H54 (cell line): ENCODE measurements around the gene ELF1.

Source experiments
- DNase-seq: peaks from one replicate; pipeline ENCODE4 v3.0.0; 2011; ENCODE audit warnings: low spot score, mixed read lengths; ENCODE audit not compliant: insufficient read length
- FAIRE-seq: peaks from 3 replicates; lab custom pipeline; 2011; peaks lifted over from hg19 to GRCh38; lab: Jason Lieb, UNC
- POLR2A ChIP-seq: IDR thresholded peaks from 2 replicates; pipeline ENCODE4 v1.6.1; 2011; ENCODE audit warnings: low read depth, mild to moderate bottlenecking, low read length

The ELF1 gene

DNA sequence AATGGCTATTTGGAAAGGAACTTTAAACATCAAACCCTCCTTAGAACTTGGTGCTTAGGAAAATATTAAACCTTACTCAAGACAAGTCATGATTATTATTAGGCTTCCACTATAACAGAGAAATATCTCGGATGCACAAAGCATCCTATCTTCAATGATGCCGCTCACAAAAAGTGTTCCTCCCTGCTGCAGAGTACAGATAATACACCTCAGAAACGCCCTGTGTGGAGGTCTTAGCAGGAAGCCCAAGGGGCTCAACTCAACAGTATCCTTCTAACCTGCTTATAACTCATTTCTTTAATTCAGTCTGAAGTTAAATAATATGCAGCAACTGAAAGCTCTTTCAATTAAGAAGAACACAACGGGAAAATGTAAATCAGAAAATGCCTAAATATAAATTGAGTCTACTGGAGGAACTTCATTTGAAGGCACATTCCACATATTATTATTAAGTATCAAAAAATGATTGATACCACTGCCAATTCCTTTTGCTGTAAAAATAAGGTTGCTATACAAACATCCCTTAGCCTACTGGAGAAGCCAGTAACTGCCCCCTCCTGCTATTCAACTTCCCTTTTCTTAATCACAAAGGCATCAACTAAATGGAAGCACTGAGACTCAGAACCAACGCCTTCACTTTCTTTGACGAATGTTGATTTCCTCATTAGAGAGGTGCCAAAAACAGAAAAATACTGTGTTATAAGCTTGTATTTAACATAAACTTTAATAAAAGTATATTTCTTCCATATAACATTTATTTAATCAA, 12.0 kb downstream of the ELF1 start:
- DNase-seq (no peak), FAIRE-seq (no peak)

DNA sequence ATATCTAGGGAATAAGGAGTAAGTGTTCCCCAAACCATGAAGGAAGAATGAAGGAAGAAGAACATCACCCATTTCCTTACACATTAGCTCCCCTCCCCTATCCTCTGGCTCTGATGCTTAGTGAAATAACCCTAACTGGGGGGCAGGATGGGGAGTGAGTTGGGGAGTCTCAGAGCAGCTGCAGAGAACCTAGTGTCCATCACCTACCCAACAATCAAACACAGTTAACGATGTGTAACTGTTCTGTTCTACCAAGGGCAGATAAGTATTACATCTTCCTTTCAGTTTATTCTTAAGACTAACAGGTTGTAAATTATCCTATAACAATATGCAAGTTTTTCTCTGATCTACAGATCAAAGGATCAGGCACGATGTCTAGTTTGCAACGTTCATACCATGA, 12.8 kb downstream of the ELF1 start:
- DNase-seq (no peak), FAIRE-seq (no peak)
- TF ChIP-seq POLR2A = no peak

More for the DNA sequence above, 12.0 kb downstream of the ELF1 start:
- no peak for TF ChIP-seq POLR2A

- TF ChIP-seq POLR2A = no peak
- FAIRE-seq = no peak
- no peak for DNase-seq
These were observed 13.4 kb downstream of the ELF1 start for GRCh38 chr13:41005704-41006103.

DNA sequence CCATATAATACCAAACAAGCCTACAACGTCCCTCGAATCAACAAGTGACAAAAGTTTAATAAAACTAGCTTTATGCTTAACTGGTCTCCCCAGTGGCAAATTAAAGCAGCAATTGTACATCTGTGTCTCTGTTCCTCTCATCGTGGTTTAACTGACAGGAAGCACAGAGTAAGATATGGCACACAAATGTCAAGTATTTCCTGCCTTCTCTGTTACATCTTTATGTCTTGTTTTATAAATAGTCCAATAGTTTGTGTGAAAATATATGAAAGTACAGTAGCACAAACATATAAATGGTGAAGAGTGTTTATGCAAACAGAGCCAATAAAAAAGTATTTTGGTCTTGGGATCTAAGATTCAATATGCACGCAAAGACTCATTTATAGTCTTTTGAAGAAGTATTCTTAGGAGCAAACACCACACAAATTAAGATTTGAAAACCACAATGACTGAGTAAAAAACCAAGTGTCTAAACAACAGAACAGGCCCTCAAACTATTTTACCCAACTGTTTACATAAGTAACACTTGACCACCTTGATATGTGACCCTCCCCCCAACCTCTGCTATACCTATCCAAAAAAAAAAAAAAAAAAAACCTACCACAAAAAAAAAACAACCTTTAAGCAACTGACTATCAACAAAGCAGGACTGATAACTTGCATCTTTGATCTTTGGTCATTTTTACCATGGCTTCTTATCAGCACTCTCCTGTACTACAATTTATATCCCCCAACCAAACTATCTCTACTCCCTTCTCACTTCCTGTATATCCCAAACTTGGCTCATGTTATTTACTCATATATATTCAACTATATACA, 14.0 kb downstream of the ELF1 start:
- TF ChIP-seq POLR2A = no peak
- FAIRE-seq (peak; percentile 80), DNase-seq (no peak)

DNA sequence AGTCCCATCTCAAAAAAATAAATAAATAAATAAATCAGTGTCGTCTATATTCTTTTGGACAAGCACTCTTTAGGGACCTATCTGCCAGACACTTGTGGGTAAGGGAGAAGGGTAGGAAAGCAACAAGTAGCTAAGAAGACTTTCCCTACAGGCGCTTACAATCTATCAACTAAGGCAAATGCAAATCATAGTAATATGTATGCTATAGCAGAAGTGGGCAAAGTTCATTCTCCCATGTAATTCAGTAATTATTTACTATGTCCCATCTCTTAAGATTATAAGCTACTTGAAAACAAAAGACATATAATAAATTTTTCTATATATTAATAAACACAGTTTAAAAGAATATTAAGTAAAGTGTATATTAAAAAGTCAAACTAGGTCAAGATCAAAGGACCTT, 16.5 kb downstream of the ELF1 start:
- FAIRE-seq (no peak), DNase-seq (no peak)
- no peak for TF ChIP-seq POLR2A

- DNase-seq = no peak
- TF ChIP-seq POLR2A = no peak
- FAIRE-seq = no peak
These were observed 17.4 kb downstream of the ELF1 start for GRCh38 chr13:41001695-41002094.

DNA sequence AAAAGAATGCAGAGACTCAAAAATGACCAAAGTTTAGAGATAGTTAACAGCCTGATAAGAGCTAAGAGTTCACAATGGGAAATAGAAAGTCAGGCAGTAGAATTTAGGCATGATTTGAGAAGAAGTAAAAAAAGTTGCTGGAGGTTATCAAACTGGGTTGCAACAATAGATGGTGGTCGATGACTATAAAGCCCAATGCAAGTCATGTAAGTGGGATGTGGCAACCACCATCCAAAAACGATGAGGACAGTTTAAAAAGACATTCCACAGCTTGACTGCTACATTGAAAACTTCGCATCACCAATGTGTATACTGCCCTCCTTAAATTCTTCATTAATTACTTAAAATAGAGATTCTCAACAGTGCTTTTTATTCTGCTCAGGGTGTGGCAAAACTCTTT, 19.7 kb downstream of the ELF1 start:
- DNase-seq (no peak), FAIRE-seq (no peak)

DNA sequence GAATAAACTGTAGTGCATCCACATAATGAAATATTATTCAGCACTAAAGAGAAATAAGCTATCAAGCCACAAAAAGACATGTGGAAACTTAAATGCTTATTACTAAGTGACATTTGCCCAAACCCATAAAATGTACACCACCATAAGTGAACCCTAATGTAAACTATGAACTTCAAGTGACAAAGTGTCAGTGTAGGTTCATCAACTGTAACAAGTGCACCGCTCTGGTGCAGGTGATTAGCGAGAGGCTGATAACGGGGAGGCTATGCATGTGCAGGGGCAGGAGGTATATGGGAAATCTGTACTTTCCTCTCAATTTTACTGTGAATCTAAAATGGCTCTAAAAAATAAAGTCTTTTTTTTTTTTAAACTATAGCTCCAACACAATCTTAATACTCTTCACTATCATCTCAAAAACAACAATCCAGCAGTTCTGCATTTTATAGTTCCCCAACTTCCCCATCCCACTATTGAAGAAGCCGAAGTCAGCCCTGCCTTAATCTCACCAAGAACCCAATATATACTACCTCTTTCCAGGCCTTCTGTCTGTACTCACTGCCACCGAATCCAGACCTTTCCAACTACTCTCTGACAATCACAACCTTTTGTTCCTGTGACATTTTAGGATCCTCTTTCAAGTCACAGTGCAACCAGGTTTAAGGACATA, 22.6 kb downstream of the ELF1 start:
- TF ChIP-seq POLR2A = no peak
- FAIRE-seq = no peak

More for the DNA sequence above, 19.7 kb downstream of the ELF1 start:
- TF ChIP-seq POLR2A = no peak

DNA sequence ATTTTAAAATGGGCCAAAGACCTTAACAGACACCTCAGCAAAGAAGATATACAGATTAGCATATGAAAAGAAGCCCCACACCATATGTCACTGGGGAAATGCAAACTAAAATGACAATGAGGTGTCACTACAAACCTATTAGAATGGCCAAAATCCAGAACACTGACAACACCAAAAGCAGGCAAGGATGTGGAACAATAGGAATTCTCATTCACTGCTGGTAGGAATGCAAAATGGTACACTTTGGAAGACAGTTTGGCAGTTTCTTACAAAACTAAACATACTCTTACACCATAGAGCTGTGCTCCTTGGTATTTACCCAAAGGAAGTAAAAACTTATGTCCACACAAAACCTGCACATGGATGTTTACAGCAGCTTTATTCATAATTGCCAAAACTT, 23.1 kb downstream of the ELF1 start:
- TF ChIP-seq POLR2A = no peak
- FAIRE-seq (no peak), DNase-seq (no peak)

More for the DNA sequence above, 22.6 kb downstream of the ELF1 start:
- no peak for DNase-seq

DNA sequence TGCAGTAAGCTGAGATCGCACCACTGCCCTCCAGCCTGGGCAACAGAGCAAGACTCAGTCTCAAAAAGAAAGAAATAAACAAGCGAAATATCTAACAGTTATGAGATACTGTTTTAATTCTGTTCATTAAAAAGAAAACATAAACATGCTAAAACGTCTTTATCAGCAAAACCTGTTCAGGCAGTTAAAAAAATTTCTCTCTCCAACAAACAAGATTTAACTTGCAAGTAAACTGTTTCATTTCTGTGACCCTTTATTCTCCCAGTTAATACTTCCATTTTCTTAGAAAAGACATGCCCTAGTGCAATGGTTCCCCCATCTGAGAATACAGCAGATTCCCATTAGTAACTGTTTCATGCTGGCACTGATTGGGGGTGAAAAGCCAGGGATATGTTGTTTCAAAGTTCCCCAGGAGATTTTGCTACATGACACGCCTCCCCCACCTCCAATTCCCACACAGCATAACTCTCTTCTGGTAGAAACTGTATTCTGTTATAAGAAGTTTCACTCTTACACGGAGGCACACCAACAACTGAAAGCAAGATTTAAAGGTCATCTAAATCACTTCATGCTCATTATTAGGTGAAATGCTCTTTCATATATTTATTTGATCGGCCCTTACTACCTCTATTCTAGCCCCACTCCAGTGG, 24.4 kb downstream of the ELF1 start:
- TF ChIP-seq POLR2A = no peak
- DNase-seq (no peak), FAIRE-seq (no peak)

- no peak for TF ChIP-seq POLR2A
- DNase-seq (no peak), FAIRE-seq (no peak)
These were observed 25.1 kb downstream of the ELF1 start for GRCh38 chr13:40993987-40994386.

- no peak for FAIRE-seq
- no peak for DNase-seq
- TF ChIP-seq POLR2A = no peak
These were observed 26.2 kb downstream of the ELF1 start for GRCh38 chr13:40992678-40993518.
